ENCODE data around the gene USP46. TPM values are rescaled to one million over a fixed set of nuclear protein-coding genes. Genes with fewer than 3 reads are reported as not detected.

Gene USP46
- total RNA-seq, 1 donor from 2014 or later: 33.1 TPM

- Mint-ChIP-seq H3K4me1 (ENCODE audit: low read depth) (peaks cover 6% of the 10 kb centered on the region), H3K27me3 (no peaks in the 10 kb centered on the region), H3K9me3 (ENCODE audit: low read depth) (peaks cover 4% of the 10 kb centered on the region), H3K4me3 (ENCODE audit: low read depth) (no peak overlapping the region), H3K27ac (no peak overlapping the region), H3K36me3 (ENCODE audit: insufficient read depth) (peaks cover 4% of the 10 kb centered on the region)
- TF ChIP-seq CTCF (IDR thresholded peaks at IDR 0.05; ENCODE audit: unreplicated experiment): no peak
- DNase-seq (ENCODE audit: low spot score, unreplicated experiment): no peak
Measured at GRCh38 chr4:52665592-52665991, 6.5 kb upstream of the USP46 start.

- H3K4me3 Mint-ChIP-seq (ENCODE audit: low read depth): no peak overlapping the region
- no peak for DNase-seq (ENCODE audit: low spot score, unreplicated experiment)
- no peak for TF ChIP-seq CTCF (IDR thresholded peaks at IDR 0.05; ENCODE audit: unreplicated experiment)
Measured at GRCh38 chr4:52664479-52664878, 5.4 kb upstream of the USP46 start.

DNA sequence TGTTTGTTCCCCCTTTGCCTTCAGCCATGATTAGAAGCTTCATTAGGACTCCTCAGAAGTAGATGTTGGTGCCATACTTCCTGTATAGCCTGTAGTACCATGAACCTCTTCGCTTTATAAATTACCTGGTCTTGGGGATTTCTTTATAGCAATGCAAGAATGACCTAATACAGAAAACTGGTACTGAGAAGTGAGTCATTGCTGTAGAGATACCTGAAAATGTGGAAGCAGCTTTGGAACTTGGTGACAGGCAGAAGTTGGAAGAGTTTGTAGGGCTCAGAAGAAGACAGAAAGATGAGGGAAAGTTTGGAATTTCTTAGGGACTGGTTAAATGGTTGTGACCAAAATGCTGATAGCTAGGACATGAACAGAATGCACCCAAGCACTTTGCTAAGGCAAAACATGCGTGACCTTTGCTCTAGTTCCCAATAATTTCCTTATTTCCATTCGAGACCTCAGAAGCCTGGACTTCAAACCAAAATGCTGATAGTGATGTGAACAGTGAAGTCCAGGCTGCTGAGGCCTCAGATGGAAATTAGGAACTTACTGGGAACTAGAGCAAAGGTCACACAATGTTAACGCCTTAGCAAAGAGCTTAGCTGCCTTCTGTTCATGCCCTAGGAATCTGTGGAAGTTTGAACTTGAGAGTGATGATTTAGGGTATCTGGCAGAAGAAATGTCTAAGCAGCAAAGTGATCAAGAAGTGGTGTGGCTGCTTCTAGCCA is 3.0 kb upstream of the USP46 start:
- H3K9me3 Mint-ChIP-seq (ENCODE audit: low read depth): peaks cover 4% of the 10 kb centered on the region
- H3K27me3 Mint-ChIP-seq: no peaks in the 10 kb centered on the region
- DNase-seq (ENCODE audit: low spot score, unreplicated experiment): no peak
- no peak overlapping the region for H3K27ac Mint-ChIP-seq
- no peak overlapping the region for H3K4me3 Mint-ChIP-seq (ENCODE audit: low read depth)
- H3K4me1 Mint-ChIP-seq (ENCODE audit: low read depth): peaks cover 19% of the 10 kb centered on the region
- TF ChIP-seq CTCF (IDR thresholded peaks at IDR 0.05; ENCODE audit: unreplicated experiment): no peak
- H3K36me3 Mint-ChIP-seq (ENCODE audit: insufficient read depth): peaks cover 6% of the 10 kb centered on the region

More at GRCh38 chr4:52664479-52664878, 5.4 kb upstream of the USP46 start:
- Mint-ChIP-seq H3K27ac (no peak overlapping the region), H3K27me3 (no peaks in the 10 kb centered on the region), H3K4me1 (ENCODE audit: low read depth) (peaks cover 9% of the 10 kb centered on the region), H3K36me3 (ENCODE audit: insufficient read depth) (peaks cover 6% of the 10 kb centered on the region), H3K9me3 (ENCODE audit: low read depth) (peaks cover 4% of the 10 kb centered on the region)

GRCh38 chr4:52660643-52661042 is 1.5 kb upstream of the USP46 start:
- peaks cover 9% of the 10 kb centered on the region for H3K36me3 Mint-ChIP-seq (ENCODE audit: insufficient read depth)
- no peaks in the 10 kb centered on the region for H3K27me3 Mint-ChIP-seq
- H3K27ac Mint-ChIP-seq: no peak overlapping the region
- DNase-seq (ENCODE audit: low spot score, unreplicated experiment): no peak
- peaks cover 4% of the 10 kb centered on the region for H3K9me3 Mint-ChIP-seq (ENCODE audit: low read depth)
- H3K4me1 Mint-ChIP-seq (ENCODE audit: low read depth): peaks cover 26% of the 10 kb centered on the region
- no peak for TF ChIP-seq CTCF (IDR thresholded peaks at IDR 0.05; ENCODE audit: unreplicated experiment)
- H3K4me3 Mint-ChIP-seq (ENCODE audit: low read depth): peak overlapping the region; percentile 84

- peak overlapping the region; percentile 84 for H3K4me3 Mint-ChIP-seq (ENCODE audit: low read depth)
- peaks cover 26% of the 10 kb centered on the region for H3K4me1 Mint-ChIP-seq (ENCODE audit: low read depth)
- DNase-seq (ENCODE audit: low spot score, unreplicated experiment): peak; percentile 18
- no peak for TF ChIP-seq CTCF (IDR thresholded peaks at IDR 0.05; ENCODE audit: unreplicated experiment)
- peaks cover 4% of the 10 kb centered on the region for H3K9me3 Mint-ChIP-seq (ENCODE audit: low read depth)
- H3K27me3 Mint-ChIP-seq: no peaks in the 10 kb centered on the region
- peaks cover 9% of the 10 kb centered on the region for H3K36me3 Mint-ChIP-seq (ENCODE audit: insufficient read depth)
- H3K27ac Mint-ChIP-seq: peak overlapping the region; percentile 96
Measured at GRCh38 chr4:52659722-52660261, 691 bp upstream of the USP46 start.
